AG10803 (cell line): ENCODE measurements around the gene PAPPA.

Experiments
- DNase-seq: peaks from one replicate; pipeline ENCODE4 v3.0.0; 2010; ENCODE audit warnings: low read depth
- H3K4me3 ChIP-seq: 2 replicates; pipeline ENCODE4 v1.5.1; 2011; ENCODE audit warnings: mild to moderate bottlenecking, low read length, control low read depth
- TF ChIP-seq, protein P1 (sequence below): conservative IDR thresholded peaks from 2 replicates; pipeline ENCODE4 v1.5.1; 2011; ENCODE audit warnings: mild to moderate bottlenecking, low read length, control low read depth, inconsistent platforms

The PAPPA gene

DNA sequence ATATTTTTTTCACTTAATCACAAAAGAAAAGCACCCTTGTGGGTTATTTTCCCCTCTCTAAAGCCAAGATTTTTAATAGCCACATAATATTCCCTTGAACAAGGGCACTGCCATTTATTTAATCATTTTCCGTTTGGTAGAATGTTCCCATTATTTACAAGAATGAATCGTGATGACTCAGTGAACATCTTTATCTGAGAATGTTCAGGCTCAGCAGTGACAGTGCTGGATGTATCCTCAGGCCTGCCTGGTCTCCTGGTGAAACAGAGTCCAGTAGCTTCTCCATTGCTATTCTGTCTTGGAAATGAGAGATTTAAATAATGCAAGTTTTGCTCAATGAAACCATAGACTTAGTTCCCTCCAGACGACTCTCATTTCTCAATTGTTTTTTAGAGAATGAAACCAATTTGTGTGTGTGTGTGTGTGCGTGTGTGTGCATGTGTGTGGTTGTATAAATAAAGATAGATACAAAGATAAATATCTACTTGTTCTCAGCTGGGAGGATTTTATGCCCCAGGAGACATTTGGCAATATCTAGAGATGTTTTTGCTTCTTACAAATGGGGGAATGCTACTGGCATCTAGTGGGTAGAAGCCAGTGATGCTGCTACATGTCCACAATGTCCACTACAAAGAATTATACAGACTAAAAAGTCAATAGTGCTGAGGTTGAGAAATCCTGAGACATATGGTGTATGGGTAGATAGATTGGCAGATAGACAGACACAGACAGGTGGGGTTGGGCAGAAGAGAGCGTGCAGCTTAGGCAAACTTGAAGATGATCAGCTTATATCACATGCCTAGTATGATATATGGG is 55.0 kb downstream of the PAPPA start:
- TF ChIP-seq, protein P1, sequence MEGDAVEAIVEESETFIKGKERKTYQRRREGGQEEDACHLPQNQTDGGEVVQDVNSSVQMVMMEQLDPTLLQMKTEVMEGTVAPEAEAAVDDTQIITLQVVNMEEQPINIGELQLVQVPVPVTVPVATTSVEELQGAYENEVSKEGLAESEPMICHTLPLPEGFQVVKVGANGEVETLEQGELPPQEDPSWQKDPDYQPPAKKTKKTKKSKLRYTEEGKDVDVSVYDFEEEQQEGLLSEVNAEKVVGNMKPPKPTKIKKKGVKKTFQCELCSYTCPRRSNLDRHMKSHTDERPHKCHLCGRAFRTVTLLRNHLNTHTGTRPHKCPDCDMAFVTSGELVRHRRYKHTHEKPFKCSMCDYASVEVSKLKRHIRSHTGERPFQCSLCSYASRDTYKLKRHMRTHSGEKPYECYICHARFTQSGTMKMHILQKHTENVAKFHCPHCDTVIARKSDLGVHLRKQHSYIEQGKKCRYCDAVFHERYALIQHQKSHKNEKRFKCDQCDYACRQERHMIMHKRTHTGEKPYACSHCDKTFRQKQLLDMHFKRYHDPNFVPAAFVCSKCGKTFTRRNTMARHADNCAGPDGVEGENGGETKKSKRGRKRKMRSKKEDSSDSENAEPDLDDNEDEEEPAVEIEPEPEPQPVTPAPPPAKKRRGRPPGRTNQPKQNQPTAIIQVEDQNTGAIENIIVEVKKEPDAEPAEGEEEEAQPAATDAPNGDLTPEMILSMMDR = peak; percentile 47
- peak; percentile 64 for DNase-seq
- no peak overlapping the region for H3K4me3 ChIP-seq

DNA sequence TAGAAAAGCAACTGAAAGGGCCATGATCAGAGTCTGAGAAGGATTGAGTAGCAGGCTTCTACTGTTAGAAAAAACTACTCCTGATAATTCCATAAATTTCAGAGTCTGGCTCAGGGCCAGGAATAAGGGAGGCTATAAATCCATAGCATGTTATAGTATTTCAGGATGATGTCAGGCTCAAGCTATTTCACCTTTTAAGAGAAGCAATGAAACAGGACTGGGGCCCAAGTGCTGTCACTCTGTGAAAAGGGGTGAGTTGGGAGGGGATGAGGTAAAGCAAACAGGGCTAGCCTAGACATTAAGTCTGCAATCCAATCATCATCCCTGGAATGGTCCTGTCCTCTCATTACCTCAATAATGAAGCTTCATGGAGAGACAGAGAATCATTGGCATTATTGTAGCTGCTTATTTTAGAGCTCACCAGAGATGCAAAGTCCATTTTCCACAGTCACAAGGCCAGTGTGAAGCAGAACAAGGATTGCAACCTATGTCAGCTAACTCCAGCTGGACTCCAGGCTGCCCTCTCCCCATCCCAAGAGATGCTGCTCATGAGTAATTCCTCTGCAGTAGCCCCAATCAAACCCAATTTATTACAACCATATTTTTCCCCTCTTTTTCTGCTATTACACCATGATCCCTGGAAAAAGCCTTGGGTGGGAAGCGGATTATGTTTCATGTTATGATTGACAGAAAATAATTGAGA is 56.0 kb downstream of the PAPPA start:
- no peak for DNase-seq
- TF ChIP-seq, protein P1 = no peak
- H3K4me3 ChIP-seq = no peak overlapping the region

DNA sequence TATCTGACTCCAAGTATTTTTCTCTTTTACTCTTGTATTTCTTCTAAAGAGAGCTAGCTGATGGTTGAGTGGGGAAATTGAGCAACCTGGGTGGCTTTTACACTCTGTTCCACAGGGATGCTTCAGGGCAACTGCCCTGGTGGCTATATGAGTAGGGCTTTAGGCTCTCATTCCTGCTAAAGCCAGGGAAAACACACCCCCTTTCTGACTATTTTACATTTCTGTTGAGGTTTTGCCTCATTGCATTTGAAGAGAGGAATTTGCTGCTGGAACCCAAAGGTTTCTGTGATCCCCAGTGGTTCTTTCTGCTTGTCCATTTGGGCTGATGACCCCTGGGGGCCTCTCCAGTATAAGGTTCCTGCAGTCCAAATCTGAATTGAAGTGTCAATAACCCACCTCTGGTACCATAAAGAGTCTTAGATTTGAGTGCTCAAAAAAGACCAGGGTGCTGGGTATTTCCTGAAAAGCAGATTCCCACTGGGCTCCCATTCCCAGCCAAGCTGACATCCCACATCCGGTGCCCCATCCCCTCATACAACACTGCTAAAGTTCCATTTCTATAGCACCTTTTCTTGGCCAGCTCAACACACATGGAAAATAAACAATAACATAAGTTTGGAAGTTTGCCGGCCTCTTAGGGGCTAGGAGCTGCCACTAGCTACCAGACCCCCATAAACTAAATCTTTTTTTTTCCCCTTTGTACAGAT is 59.5 kb downstream of the PAPPA start:
- no peak for DNase-seq
- TF ChIP-seq, protein P1 = no peak
- H3K4me3 ChIP-seq = no peak overlapping the region

DNA sequence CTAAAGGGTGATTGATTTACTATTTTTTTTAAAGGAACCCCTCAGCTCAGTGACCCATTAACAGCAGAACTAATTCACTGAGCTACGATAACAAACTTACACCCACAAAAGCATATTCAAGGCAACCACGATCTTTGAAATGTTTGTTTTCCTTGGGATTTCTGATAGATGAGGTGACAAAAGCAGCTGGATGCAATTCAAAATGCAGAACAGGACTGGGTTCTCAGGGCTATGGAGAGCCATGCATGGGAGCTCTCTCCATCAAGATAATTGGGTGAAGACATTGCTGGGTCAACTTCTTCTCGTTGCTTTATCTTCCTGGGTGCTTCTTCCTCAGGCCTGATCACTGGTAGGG is 60.1 kb downstream of the PAPPA start:
- no peak for DNase-seq
- TF ChIP-seq, protein P1 = no peak
- no peak overlapping the region for H3K4me3 ChIP-seq

DNA sequence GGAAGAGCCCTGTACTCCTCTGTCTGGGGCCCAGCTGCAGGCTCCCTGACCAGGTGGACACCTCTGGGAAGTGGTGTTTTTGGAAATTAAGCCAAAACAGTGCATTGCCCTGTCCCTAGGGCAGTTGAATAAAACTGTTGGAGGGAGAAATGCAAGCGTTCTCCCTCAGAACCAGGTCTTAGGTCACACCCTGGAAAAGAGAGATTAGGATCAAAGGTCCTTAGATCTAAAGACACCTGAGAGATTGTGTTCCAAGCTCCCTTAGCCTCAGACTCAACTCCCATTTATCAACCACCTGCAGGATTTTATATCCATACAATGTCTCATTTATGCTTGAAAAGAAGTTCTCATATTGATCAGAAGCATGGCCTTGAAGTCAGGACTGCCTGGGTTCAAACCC is 64.8 kb downstream of the PAPPA start:
- DNase-seq = no peak
- TF ChIP-seq, protein P1 = no peak
- H3K4me3 ChIP-seq = no peak overlapping the region

DNA sequence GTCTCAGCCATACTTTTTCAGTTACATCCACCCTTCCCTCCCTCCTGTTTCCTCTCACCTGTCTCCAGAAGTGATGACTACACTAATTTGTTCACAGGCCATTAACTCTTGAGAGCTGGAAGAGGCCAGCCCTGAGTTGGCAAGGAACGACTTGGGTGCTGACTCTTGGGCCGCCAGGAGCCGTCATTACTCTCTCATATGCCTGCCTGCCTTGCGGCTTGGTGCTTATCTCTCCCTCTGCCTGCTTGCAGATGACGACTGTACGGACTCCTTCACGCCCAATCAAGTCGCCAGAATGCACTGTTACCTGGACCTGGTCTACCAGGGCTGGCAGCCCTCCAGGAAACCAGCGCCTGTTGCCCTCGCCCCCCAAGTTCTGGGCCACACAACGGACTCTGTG is 66.1 kb downstream of the PAPPA start:
- TF ChIP-seq, protein P1 = no peak
- no peak for DNase-seq
- H3K4me3 ChIP-seq = no peak overlapping the region
